ENCODE measurements around the gene B4GALT7. TPM values are rescaled to one million over a fixed set of nuclear protein-coding genes. Genes with fewer than 3 reads are reported as not detected.

The B4GALT7 gene
- 23.1 and 26.6 TPM in 2 replicates for total RNA-seq

GRCh38 chr5:177599731-177600507, at the start of gene B4GALT7:
TSS of gene B4GALT7 (plus strand) at chr5:177600132. CDS start at chr5:177600211, 79 bp downstream.

GRCh38 chr5:177554474-177555111, 45.3 kb upstream of the B4GALT7 start, which contains the start of gene FAM193B:
TSS of gene FAM193B (minus strand) at chr5:177554563. CDS start at chr5:177554458, 105 bp downstream.

GRCh38 chr5:177592010-177592834, 7.7 kb upstream of the B4GALT7 start, which contains the start of gene TMED9:
TSS of gene TMED9 (plus strand) at chr5:177592203. CDS start at chr5:177592215, 12 bp downstream.

Other genes with a start within 250 kb of the B4GALT7 start
- gene LMAN2, start 248.5 kb upstream of the B4GALT7 start, total RNA-seq, result 263 and 352 TPM in 2 replicates
- gene RGS14, start 242.2 kb upstream of the B4GALT7 start, total RNA-seq, result 2.5 and 4.4 TPM in 2 replicates
- gene SLC34A1, start 215.7 kb upstream of the B4GALT7 start, total RNA-seq, result not detected in 2 replicates
- gene PFN3, start 199.5 kb upstream of the B4GALT7 start, total RNA-seq, result 1.1 TPM in 1 of 2 replicates, not detected in the other
- gene F12, start 190.6 kb upstream of the B4GALT7 start, total RNA-seq, result 0.37 and 0.39 TPM in 2 replicates
- gene GRK6, start 173.5 kb upstream of the B4GALT7 start, total RNA-seq, result 19.5 and 33.2 TPM in 2 replicates
- gene PRR7, start 153.3 kb upstream of the B4GALT7 start, total RNA-seq, result 26.1 and 33.8 TPM in 2 replicates
- 160 and 173 TPM in 2 replicates for gene DBN1, start 126.5 kb upstream of the B4GALT7 start, total RNA-seq
- gene PDLIM7, start 102.5 kb upstream of the B4GALT7 start, total RNA-seq, result 63.9 and 69.4 TPM in 2 replicates
- gene DOK3, start 90.3 kb upstream of the B4GALT7 start, total RNA-seq, result 1.1 and 1.4 TPM in 2 replicates
- 55.5 and 90.4 TPM in 2 replicates for gene DDX41, start 83.2 kb upstream of the B4GALT7 start, total RNA-seq
- gene FAM193B, start 45.6 kb upstream of the B4GALT7 start, total RNA-seq, result 29.4 and 30.7 TPM in 2 replicates
- 59.2 and 66.5 TPM in 2 replicates for gene TMED9, start 7.9 kb upstream of the B4GALT7 start, total RNA-seq
- not detected in 2 replicates for gene FAM153A, start 182.8 kb downstream of the B4GALT7 start, total RNA-seq

Data from subcutaneous preadipocyte (primary cell).